Panc1 (cell line): Measurements from ENCODE around the gene LHFPL2. TPM values are rescaled to one million over a fixed set of nuclear protein-coding genes. Genes with fewer than 3 reads are reported as not detected.

Experiments
- ATAC-seq: fragments of 200-7000 bp; cut with Tn5 transposase; 2 replicates; pipeline ENCODE4 v1.9.1; 2020; ENCODE audit warnings: mild to moderate bottlenecking, moderate library complexity
- BruUV-seq: library from RNA; stranded (reverse); fragments of 400-500 nt; replicated peaks from 2 replicates; lab custom pipeline; 2021; lab: Mats Ljungman, UMichigan
- CTCF ChIA-PET: fragments of 300-600 bp; sonication (Branson Sonifier 250); formaldehyde crosslinking; loops from one replicate; lab custom pipeline; 2022; ENCODE audit warnings: antibody characterized with exemption; lab: Charles Lee
- POLR2A ChIA-PET: fragments of 300-600 bp; sonication (Branson Sonifier 250); formaldehyde crosslinking; loops from one replicate; lab custom pipeline; 2022; ENCODE audit warnings: antibody characterized with exemption; lab: Charles Lee
- DNase-seq: peaks from one replicate; pipeline ENCODE4 v3.0.0-alpha.2; 2010; ENCODE audit warnings: low read depth, low spot score
- H3K27ac ChIP-seq: 2 replicates; pipeline ENCODE4 v1.5.1; 2011; ENCODE audit warnings: mild to moderate bottlenecking, low read length, inconsistent platforms
- H3K27me3 ChIP-seq: fragments of 200-500 bp; sonication (Bioruptor generic); 2 replicates; pipeline ENCODE4 v1.6.0; 2014; ENCODE audit warnings: low read length, inconsistent platforms; ENCODE audit not compliant: control insufficient read depth, insufficient read depth
- H3K36me3 ChIP-seq: fragments of 200-500 bp; sonication (Bioruptor generic); 2 replicates; pipeline ENCODE4 v1.5.1; 2014; ENCODE audit warnings: inconsistent platforms, mild to moderate bottlenecking, low read length, moderate library complexity; ENCODE audit not compliant: control insufficient read depth, insufficient read depth
- H3K4me1 ChIP-seq: 2 replicates; pipeline ENCODE4 v1.5.1; 2011; ENCODE audit warnings: inconsistent platforms, mild to moderate bottlenecking, low read length, moderate library complexity; ENCODE audit not compliant: control insufficient read depth, insufficient read depth
- H3K4me3 ChIP-seq, 2 experiments: 2 replicates each; pipeline ENCODE4 v1.5.1; 2011 to 2012; ENCODE audit warnings: low read depth in 2 of 2, low read length in 2 of 2, mild to moderate bottlenecking in 2 of 2, inconsistent platforms in 1 of 2, moderate library complexity in 1 of 2
- H3K9me3 ChIP-seq: fragments of 200-500 bp; sonication (Bioruptor generic); 2 replicates; pipeline ENCODE4 v1.5.1; 2014; ENCODE audit warnings: low read depth, mild to moderate bottlenecking, inconsistent platforms, low read length, moderate library complexity; ENCODE audit not compliant: control insufficient read depth, insufficient read depth
- POLR2AphosphoS5 ChIP-seq: IDR thresholded peaks from 2 replicates; pipeline ENCODE4 v1.6.1; 2012; ENCODE audit warnings: mild to moderate bottlenecking, low read depth, low read length, moderate library complexity
- REST ChIP-seq, 2 experiments: IDR thresholded peaks; 2 replicates each; pipeline ENCODE4 v1.6.1; 2011 to 2012; ENCODE audit warnings: low read depth in 2 of 2, control low read depth in 1 of 2, low read length in 1 of 2, mild to moderate bottlenecking in 1 of 2, moderate library complexity in 1 of 2; ENCODE audit not compliant: insufficient read depth in 1 of 2
- SIN3A ChIP-seq: IDR thresholded peaks from 2 replicates; pipeline ENCODE4 v1.6.1; 2012; ENCODE audit warnings: low read depth, mild to moderate bottlenecking, low read length, moderate library complexity, borderline replicate concordance; ENCODE audit not compliant: insufficient read depth
- TCF7L2 ChIP-seq: IDR thresholded peaks from 2 replicates; pipeline ENCODE4 v1.6.1; 2011; ENCODE audit warnings: mild to moderate bottlenecking, low read depth, low read length, inconsistent platforms
- in situ Hi-C: cut with HindIII; loops from 2 replicates; pipeline ENCODE4 v1.10.0; 2016; ENCODE audit warnings: low sequenced_read_pairs, low pct_unique_long_range_greater_than_20kb
- intact Hi-C: fragments of 100-400 bp; cut with micrococcal nuclease; formaldehyde crosslinking; loops from one replicate; pipeline ENCODE4 v1.10.0; 2022; ENCODE audit not compliant: unreplicated experiment
- total RNA-seq: library from RNA; stranded (reverse); gene quantifications from one replicate; pipeline ENCODE4 v1.2.1, GENCODE V29; 2021; ENCODE audit not compliant: unreplicated experiment
- TF ChIP-seq, protein P1 (sequence below): fragments of 450-650 bp; IDR thresholded peaks from 2 replicates; pipeline ENCODE4 v1.5.1; 2017; ENCODE audit warnings: mild to moderate bottlenecking

LHFPL2 gene
- total RNA-seq, 1 experiment from 2014 or later, result 25.8 TPM

DNA sequence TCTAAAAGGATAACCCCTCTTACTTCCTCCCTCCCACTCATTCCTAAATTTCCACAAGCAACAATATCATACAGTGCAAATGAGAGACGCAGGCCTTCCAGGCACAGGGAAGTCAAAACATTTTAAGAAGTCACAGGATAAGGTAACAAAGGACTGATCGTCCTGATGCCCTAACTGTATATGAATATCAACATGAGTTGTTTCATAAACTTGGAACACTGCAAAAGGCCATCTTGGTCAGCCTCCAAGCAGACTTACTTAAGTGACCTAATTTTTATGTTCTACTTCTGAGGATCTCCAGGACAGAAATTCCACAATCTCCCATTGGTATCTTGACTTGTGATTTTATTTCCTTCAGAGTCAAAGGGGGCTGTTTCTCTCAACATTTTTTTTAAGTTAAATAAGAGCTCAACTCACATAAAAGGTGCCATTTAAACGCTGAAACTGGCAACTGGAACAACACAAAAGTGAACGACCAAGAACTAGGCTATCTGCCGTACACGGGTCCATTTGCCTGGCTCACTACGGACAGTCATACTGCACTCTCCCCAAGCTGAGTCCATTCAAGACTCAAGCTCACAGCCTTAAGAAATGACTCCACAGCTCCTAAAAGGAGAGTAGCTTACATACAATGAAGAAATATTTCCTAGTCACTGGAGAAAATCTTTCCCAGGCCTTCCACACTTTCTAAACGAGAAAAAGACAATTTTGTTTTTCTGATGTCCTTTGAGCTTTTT, 71.3 kb downstream of the LHFPL2 start:
- no peak overlapping the region for H3K27ac ChIP-seq
- CTCF ChIA-PET, result interaction anchor here (0.5 kb wide), 1 partner anchor 556 kb away, joined by 4 read pairs; no protein-coding TSS in a partner anchor
- TF ChIP-seq, protein P1, sequence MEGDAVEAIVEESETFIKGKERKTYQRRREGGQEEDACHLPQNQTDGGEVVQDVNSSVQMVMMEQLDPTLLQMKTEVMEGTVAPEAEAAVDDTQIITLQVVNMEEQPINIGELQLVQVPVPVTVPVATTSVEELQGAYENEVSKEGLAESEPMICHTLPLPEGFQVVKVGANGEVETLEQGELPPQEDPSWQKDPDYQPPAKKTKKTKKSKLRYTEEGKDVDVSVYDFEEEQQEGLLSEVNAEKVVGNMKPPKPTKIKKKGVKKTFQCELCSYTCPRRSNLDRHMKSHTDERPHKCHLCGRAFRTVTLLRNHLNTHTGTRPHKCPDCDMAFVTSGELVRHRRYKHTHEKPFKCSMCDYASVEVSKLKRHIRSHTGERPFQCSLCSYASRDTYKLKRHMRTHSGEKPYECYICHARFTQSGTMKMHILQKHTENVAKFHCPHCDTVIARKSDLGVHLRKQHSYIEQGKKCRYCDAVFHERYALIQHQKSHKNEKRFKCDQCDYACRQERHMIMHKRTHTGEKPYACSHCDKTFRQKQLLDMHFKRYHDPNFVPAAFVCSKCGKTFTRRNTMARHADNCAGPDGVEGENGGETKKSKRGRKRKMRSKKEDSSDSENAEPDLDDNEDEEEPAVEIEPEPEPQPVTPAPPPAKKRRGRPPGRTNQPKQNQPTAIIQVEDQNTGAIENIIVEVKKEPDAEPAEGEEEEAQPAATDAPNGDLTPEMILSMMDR, result no peak
- no peak for TF ChIP-seq TCF7L2
- no peak for TF ChIP-seq POLR2AphosphoS5
- no peak for TF ChIP-seq REST (IDR thresholded peaks at IDR 0.05; ENCODE audit: insufficient read depth in 1 of 2, low read depth in 2 of 2, low read length in 1 of 2)
- no peak for TF ChIP-seq SIN3A
- no peak for DNase-seq
- no peak for ATAC-seq
- no peaks in the 10 kb centered on the region for H3K27me3 ChIP-seq
- intact Hi-C loops (no loop called here), in situ Hi-C loops (no loop called here)
- H3K9me3 ChIP-seq, result no peaks in the 10 kb centered on the region
- no TSS peak for BruUV-seq
- POLR2A ChIA-PET, result no interaction called here
- H3K36me3 ChIP-seq, result no peaks in the 10 kb centered on the region
- H3K4me1 ChIP-seq, result 0 out of 2 replicates have a peak, but pooled peaks cover 2% of the 10 kb centered on the region
- no peak overlapping the region for H3K4me3 ChIP-seq

DNA sequence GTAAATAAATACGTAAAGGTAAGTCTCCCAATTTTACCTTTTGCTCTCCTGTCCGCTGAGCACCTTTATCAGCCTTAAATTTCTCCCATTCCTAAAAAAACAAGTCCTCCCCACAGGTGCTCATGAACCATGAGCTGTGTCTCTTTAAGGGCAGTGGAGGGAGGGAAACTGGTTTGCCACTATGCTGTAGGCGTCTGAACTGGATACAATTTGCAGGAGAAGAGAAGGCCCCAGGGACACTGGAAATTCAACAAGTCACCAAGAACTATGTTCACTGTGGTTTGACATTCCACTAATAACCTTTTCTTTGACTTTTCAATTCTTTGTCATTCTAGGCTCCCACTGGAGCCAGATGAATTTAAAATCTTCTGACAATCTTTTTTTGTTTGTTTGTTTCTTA, 72.2 kb downstream of the LHFPL2 start:
- Histone ChIP-seq H3K4me3 (no peak overlapping the region), H3K9me3 (no peaks in the 10 kb centered on the region), H3K4me1 (0 out of 2 replicates have a peak, but pooled peaks cover 2% of the 10 kb centered on the region), H3K27me3 (no peaks in the 10 kb centered on the region), H3K27ac (no peak overlapping the region), H3K36me3 (no peaks in the 10 kb centered on the region)
- in situ Hi-C loops, result no loop called here
- DNase-seq, result no peak
- ATAC-seq, result no peak
- TF ChIP-seq SIN3A, result no peak
- TF ChIP-seq, protein P1, result no peak
- TF ChIP-seq TCF7L2, result no peak
- TF ChIP-seq REST (IDR thresholded peaks at IDR 0.05; ENCODE audit: insufficient read depth in 1 of 2, low read depth in 2 of 2, low read length in 1 of 2), result no peak
- TF ChIP-seq POLR2AphosphoS5, result no peak
- POLR2A ChIA-PET, result no interaction called here
- no TSS peak for BruUV-seq
- CTCF ChIA-PET, result no interaction called here
- intact Hi-C loops, result no loop called here
